ENCODE measurements around the gene ENAM. TPM values are rescaled to one million over a fixed set of nuclear protein-coding genes. Genes with fewer than 3 reads are reported as not detected.

ENAM gene
- total and polyA plus RNA-seq, 2 of the 8 experiments (the other 6 are each of a cell fraction or from before 2014, with no cell fraction given) = not detected

- Histone ChIP-seq H4K20me1 (replicated peaks in 1 of 2; ENCODE audit: control insufficient read depth in 1 of 2, insufficient read depth in 2 of 2, low read length in 2 of 2) (no peaks in the 10 kb centered on the region), H4K5ac (ENCODE audit: insufficient read length, low read depth, low read length) (no peak overlapping the region), H4K91ac (replicated peaks; ENCODE audit: insufficient read length, low read length) (no peak overlapping the region), H3K56ac (replicated peaks; ENCODE audit: insufficient read length, low read depth, low read length) (no peak overlapping the region), H4K8ac (ENCODE audit: extremely low read depth, insufficient read depth, low read length) (no peak overlapping the region), H3K79me2 (ENCODE audit: control insufficient read depth in 1 of 2, insufficient read depth in 2 of 2, low read length in 2 of 2) (no peaks in the 10 kb centered on the region), H2BK15ac (ENCODE audit: low read length) (no peak overlapping the region), H3K36me3 (ENCODE audit: control insufficient read depth in 2 of 4, insufficient read depth in 4 of 4, low read length in 3 of 4) (no peaks in the 10 kb centered on the region), H2BK120ac (replicated peaks; ENCODE audit: low read depth, low read length) (no peak overlapping the region), H3K18ac (ENCODE audit: extremely low read depth, low read length) (no peak overlapping the region), H3K79me1 (ENCODE audit: low read depth, low read length) (no peaks in the 10 kb centered on the region), H3K9ac (replicated peaks in 1 of 4; ENCODE audit: extremely low read depth in 1 of 4, low read depth in 3 of 4, low read length in 3 of 4) (no peak overlapping the region), H2BK12ac (ENCODE audit: low read depth, low read length) (no peak overlapping the region), H3K27me3 (replicated peaks in 1 of 4; ENCODE audit: control insufficient read depth in 3 of 4, extremely low read depth in 1 of 4, insufficient read depth in 3 of 4, low read length in 3 of 4) (no peaks in the 10 kb centered on the region), H2AFZ (ENCODE audit: low read length) (no peak overlapping the region), H2AK5ac (ENCODE audit: low read depth, low read length) (no peak overlapping the region), H3K27ac (ENCODE audit: low read depth, low read length) (no peak overlapping the region), H3K9me3 (ENCODE audit: insufficient read depth in 2 of 2, low read depth in 1 of 2, low read length in 1 of 2) (no peaks in the 10 kb centered on the region), H3K4me1 (replicated peaks in 1 of 4; ENCODE audit: control insufficient read depth in 3 of 4, insufficient read depth in 4 of 4, low read length in 3 of 4) (no peaks in the 10 kb centered on the region), H3K14ac (ENCODE audit: insufficient read length) (no peak overlapping the region), H2BK20ac (ENCODE audit: low read length) (no peak overlapping the region), H3K23ac (ENCODE audit: insufficient read length) (no peak overlapping the region), H2BK5ac (ENCODE audit: low read depth, low read length) (no peak overlapping the region), H3K4me3 (ENCODE audit: extremely low read depth in 1 of 4, insufficient read depth in 2 of 4, low read depth in 3 of 4, low read length in 4 of 4) (no peak overlapping the region), H3K4ac (replicated peaks; ENCODE audit: insufficient read length, low read depth, low read length) (no peak overlapping the region), H3K4me2 (ENCODE audit: insufficient read depth in 1 of 2, low read depth in 2 of 2, low read length in 2 of 2) (no peak overlapping the region), H3K23me2 (ENCODE audit: low read depth, low read length) (no peaks in the 10 kb centered on the region)
- TF ChIP-seq TBP (IDR thresholded peaks at IDR 0.05; ENCODE audit: low read depth, low read length) = no peak
- TF ChIP-seq TAF1 (IDR thresholded peaks at IDR 0.05; ENCODE audit: low read depth, low read length) = no peak
- no peak for TF ChIP-seq RFX5 (IDR thresholded peaks at IDR 0.05; ENCODE audit: borderline replicate concordance, low read depth, low read length)
- no peak for TF ChIP-seq CREB1 (IDR thresholded peaks at IDR 0.05)
- TF ChIP-seq ASH2L (IDR thresholded peaks at IDR 0.05; ENCODE audit: low read length) = no peak
- TF ChIP-seq SIRT6 (IDR thresholded peaks at IDR 0.05; ENCODE audit: low read length) = no peak
- TF ChIP-seq CBX5 (IDR thresholded peaks at IDR 0.05; ENCODE audit: low read depth, low read length) = no peak
- no peak for TF ChIP-seq POLR2A (IDR thresholded peaks at IDR 0.05; ENCODE audit: control extremely low read depth in 1 of 2, low read depth in 2 of 2, low read length in 2 of 2)
- TF ChIP-seq, protein P1, sequence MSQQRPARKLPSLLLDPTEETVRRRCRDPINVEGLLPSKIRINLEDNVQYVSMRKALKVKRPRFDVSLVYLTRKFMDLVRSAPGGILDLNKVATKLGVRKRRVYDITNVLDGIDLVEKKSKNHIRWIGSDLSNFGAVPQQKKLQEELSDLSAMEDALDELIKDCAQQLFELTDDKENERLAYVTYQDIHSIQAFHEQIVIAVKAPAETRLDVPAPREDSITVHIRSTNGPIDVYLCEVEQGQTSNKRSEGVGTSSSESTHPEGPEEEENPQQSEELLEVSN (IDR thresholded peaks at IDR 0.05) = no peak
- TF ChIP-seq HDAC2 (IDR thresholded peaks at IDR 0.05; ENCODE audit: borderline replicate concordance in 1 of 2, low read depth in 2 of 2, low read length in 2 of 2) = no peak
- no peak for TF ChIP-seq RXRA (IDR thresholded peaks at IDR 0.05; ENCODE audit: insufficient read depth, low read depth, low read length)
- DNase-seq (ENCODE audit: low read depth in 1 of 2, low spot score in 2 of 2) (no peak), FAIRE-seq (no peak)
- WGBS, 2 experiments (ENCODE audit: extremely low coverage in 1 of 2, insufficient coverage in 1 of 2, insufficient read length in 1 of 2, insufficient replicate concordance in 2 of 2, low coverage in 1 of 2, low lambda C conversion rate in 2 of 2, missing lambda C conversion rate in 1 of 2) = 86% methylated on average over 3 of the region's 3 CpGs; no CpG with 5 or more reads in 1 of the 2 experiments
- ChIA-PET CTCF (ENCODE audit: partially characterized antibody) (interaction anchor here (1.5 kb wide), 1 partner anchor 22 kb away, joined by 5 read pairs; no protein-coding TSS in a partner anchor), POLR2A (ENCODE audit: partially characterized antibody) (no interaction called here)
These were observed 1.6 kb downstream of the ENAM start for GRCh38 chr4:70630162-70630561.

Data from H1 (cell line).